ENCODE measurements around the gene DTHD1.

DNA sequence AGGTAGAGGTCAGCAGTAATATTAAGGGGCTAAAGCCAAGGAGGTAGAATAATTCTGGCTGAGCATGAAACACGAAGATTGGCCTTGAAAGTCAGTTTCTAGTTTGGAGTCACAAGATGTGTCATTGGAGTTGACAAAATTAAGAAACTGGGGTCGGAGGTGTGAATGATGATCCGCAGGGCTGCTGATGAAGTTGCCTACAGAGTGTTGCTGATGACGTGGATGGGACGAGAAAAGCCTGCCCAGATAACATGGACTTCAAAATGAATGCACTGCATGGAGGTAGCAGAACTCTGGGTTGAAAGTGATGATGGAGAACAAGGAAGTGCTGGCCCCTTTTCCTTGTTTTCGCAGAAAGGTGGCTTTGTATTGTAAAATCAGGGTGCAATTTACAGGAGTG is 60.5 kb downstream of the DTHD1 start:
- TF ChIP-seq, protein P1, sequence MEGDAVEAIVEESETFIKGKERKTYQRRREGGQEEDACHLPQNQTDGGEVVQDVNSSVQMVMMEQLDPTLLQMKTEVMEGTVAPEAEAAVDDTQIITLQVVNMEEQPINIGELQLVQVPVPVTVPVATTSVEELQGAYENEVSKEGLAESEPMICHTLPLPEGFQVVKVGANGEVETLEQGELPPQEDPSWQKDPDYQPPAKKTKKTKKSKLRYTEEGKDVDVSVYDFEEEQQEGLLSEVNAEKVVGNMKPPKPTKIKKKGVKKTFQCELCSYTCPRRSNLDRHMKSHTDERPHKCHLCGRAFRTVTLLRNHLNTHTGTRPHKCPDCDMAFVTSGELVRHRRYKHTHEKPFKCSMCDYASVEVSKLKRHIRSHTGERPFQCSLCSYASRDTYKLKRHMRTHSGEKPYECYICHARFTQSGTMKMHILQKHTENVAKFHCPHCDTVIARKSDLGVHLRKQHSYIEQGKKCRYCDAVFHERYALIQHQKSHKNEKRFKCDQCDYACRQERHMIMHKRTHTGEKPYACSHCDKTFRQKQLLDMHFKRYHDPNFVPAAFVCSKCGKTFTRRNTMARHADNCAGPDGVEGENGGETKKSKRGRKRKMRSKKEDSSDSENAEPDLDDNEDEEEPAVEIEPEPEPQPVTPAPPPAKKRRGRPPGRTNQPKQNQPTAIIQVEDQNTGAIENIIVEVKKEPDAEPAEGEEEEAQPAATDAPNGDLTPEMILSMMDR (IDR thresholded peaks at IDR 0.05) = no peak
- TF ChIP-seq EP300 (IDR thresholded peaks at IDR 0.05) = no peak

Data from esophagus muscularis mucosa (tissue), 3 donors.